Caki2 (cell line): ENCODE measurements around the gene DNAAF9. TPM values are rescaled to one million over a fixed set of nuclear protein-coding genes. Genes with fewer than 3 reads are reported as not detected.

ENCODE experiments used
- DNase-seq: peaks from one replicate; pipeline ENCODE4 v3.0.0-alpha.2; 2015; ENCODE audit warnings: low read depth
- in situ Hi-C: cut with HindIII; loops from 2 replicates; pipeline ENCODE4 v1.10.0; 2016; ENCODE audit warnings: low sequenced_read_pairs, low pct_unique_long_range_greater_than_20kb, mixed read lengths
- total RNA-seq: library from RNA; depleted of rRNA; stranded (reverse); fragments of >200 nt; shearing (Covaris generic); gene quantifications from 2 replicates; pipeline ENCODE4 v1.2.3, GENCODE V29; 2014; ENCODE audit warnings: low replicate concordance

The DNAAF9 gene
- total RNA-seq, 1 experiment from 2014 or later, result 5.7 TPM

DNA sequence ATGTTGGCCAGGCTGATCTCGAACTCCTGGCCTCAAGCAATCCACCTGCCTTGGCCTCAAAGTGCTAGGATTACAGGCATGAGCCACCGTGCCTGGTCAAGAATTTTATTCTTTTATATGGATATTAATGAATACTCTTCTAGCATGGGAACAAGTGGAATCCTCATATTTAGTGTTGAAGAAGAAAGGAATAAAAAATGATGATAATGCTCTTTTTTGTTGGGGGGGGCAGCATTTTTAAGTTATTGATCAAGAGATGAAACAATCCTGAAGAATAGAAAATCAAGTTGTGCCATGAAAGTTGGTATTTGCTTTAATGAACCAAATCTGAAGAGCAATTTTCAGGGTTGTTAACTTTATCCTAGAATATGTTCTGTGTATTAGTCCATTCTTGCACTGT is 6.7 kb upstream of the DNAAF9 start:
- in situ Hi-C loops, result no loop called here
- no peak for DNase-seq

GRCh38 chr20:3413393-3413889 is 6.0 kb upstream of the DNAAF9 start:
- in situ Hi-C loops, result no loop called here
- DNase-seq, result no peak

- DNase-seq, result no peak
- in situ Hi-C loops, result no loop called here
Observed at GRCh38 chr20:3412600-3413392, 5.3 kb upstream of the DNAAF9 start.

- in situ Hi-C loops, result no loop called here
- DNase-seq, result no peak
Observed at GRCh38 chr20:3410464-3410863, 3.0 kb upstream of the DNAAF9 start.

- in situ Hi-C loops, result no loop called here
- no peak for DNase-seq
Observed at GRCh38 chr20:3409417-3409816, 1.9 kb upstream of the DNAAF9 start.

DNA sequence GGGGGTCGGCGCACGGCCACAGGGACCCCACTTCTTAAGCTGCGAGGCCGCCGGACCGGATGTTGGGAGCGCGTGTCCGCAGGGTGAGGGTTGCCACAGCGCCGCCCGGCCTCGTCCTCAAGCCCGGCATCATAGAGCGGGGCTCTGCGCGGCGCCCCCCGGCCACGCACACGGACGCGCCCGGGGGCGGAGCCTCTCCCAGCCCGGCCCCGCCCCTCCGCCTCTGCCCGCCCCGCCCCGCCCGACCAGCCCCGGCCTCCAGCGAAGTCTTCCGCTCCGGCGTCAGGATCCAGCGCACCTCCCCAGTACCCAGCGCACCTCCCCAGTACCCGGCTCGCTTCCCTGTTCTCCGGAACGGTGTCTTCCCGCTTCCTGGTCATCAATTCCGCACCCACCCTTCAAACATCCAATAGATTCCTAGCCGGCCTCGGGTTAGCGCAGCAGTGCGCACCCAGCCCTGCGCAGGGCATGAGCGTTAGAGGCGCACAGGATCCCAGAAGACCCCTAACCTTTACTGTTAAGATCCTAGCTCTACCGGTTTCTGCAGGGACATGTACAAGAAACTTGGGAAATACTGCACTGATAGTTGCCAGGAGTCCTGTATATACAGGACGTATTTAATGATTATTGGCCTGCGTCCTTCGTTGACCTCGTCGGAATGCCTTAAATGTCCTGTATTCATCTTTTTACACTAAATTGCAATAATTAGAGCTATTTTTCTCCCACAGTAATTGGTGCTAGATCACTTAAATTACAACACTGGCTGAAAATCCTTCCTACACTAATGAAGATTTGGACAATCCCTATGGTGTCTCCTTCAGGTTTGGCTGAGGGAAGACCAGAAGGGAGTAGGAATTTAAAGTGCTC is 535 bp upstream of the DNAAF9 start:
- in situ Hi-C loops, result no loop called here
- DNase-seq, result peak; percentile 74

- no peak for DNase-seq
- in situ Hi-C loops, result no loop called here
Observed at GRCh38 chr20:3406481-3407039, 909 bp downstream of the DNAAF9 start.

GRCh38 chr20:3405696-3406358 is 1.6 kb downstream of the DNAAF9 start:
- no peak for DNase-seq
- in situ Hi-C loops, result no loop called here

DNA sequence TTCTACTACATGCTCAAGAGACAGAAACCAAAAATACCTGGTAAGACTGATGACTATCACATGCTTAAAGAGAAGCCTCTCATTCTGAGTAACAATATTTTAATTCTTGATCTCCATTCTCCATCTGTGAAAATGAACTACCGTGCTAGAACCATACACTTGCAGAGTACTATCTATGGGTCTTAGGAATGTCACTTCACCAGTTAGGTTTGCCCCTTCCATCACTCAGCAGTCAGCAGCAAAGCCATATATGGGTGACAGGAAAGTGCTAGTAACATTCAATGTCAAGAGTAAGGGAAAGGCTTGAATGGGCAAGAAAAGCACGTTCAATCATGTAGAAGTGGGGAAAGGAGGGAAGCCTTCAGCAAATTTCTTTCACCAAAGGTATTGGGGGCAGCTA is 2.3 kb downstream of the DNAAF9 start:
- DNase-seq, result no peak
- in situ Hi-C loops, result no loop called here

GRCh38 chr20:3404402-3404801 is 3.1 kb downstream of the DNAAF9 start:
- in situ Hi-C loops, result no loop called here

DNA sequence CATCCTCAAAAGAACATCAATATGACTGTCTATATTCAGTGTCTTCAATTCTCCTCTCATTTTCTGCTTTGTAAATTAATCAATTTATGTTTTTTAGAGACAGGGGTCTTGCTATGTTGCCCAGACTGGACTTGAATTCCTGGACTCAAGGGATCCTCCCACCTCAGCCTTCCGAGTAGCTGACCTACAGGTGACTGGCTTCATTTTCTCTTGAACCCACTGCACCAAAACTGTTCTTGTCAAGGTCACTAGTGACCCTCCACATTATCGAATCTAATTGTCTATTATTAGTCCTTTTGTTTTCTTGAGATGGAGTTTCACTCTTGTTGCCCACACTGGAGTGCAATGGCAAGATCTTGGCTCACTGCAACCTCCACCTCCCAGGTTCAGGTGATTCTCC is 3.7 kb downstream of the DNAAF9 start:
- DNase-seq, result no peak
- in situ Hi-C loops, result no loop called here

More at GRCh38 chr20:3404402-3404801, 3.1 kb downstream of the DNAAF9 start:
- no peak for DNase-seq

DNA sequence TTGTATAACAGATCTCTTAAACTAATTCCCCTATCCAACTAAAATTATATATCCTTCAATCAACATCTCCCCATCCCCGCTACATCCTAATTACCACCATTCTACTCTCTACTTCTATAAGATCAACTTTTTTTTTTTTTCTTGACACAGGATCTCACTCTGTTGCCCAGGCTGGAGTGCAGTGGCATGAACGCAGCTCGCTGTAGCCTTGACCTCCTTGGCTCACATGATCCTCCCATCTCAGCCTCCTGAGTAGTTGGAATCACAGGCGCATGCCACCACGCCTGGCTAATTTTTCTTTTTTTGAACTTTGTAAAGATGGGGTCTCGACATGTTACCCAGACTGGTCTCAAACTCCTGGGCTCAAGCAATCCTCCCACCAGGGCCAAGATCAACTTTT is 5.0 kb downstream of the DNAAF9 start:
- no peak for DNase-seq
- in situ Hi-C loops, result no loop called here

DNA sequence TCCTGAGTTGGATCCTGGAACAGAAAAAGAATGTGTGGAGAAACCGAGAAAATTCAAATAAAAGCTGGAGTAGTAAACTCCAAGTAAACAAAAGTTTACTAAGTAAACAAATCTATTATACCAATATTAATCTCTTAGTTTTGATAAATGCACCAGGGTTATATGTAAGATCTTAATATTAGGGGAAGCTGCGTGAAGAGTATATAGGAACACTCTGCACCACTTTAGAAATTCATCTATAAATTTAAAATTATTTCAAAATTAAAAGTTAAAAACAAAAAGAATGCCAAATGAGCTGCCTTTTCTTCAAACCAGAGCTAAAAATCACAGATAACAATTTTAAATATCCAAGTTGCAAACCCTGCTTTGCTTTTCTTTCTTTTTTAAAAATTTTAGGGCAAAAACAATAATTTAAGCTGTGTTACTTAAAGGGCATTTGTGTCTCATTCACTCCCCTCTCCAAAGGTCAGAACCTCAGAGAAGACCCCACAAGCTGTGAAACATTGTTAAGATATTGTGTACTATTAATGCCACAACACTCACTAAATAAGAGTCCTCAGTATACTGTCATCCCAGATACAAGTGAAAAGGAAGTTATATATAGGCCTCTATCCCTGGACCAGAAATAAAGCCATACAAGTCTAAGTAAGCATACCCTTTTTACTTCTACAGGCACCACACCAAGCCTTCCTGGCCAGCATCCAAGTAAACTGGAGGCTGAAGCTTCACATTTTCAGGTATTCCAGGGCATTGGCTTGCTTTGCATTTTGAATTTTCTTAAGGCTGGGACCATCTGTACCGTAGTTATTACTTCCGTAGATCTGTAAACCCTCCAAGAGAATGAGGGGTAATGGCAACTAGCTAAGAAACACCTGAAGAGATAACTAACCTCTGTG is 7.0 kb downstream of the DNAAF9 start:
- DNase-seq, result no peak
- in situ Hi-C loops, result no loop called here

- DNase-seq, result no peak
Observed at GRCh38 chr20:3398681-3399252, 8.7 kb downstream of the DNAAF9 start.

GRCh38 chr20:3396492-3396891 is 11.0 kb downstream of the DNAAF9 start:
- in situ Hi-C loops, result no loop called here

More at GRCh38 chr20:3398681-3399252, 8.7 kb downstream of the DNAAF9 start:
- in situ Hi-C loops, result no loop called here

DNA sequence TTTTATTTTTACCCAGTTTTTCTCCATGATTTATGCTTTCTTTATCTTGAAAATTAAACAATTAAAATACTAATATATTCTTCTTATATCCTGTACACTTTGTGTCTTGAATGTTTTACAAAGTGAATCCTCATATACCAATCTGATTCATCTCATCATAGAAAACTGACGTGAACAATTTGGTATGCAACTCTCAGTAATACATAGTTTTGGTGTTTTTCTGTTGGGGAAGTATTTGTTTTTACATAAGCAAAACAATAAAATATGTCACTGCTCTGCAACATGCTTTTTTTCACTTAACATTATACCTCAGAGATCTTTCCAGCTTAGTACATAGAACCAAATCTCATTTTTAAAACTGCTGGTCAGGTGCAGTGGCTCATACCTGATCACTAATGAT is 14.7 kb downstream of the DNAAF9 start:
- DNase-seq, result no peak
- in situ Hi-C loops, result no loop called here

More at GRCh38 chr20:3396492-3396891, 11.0 kb downstream of the DNAAF9 start:
- DNase-seq, result no peak

DNA sequence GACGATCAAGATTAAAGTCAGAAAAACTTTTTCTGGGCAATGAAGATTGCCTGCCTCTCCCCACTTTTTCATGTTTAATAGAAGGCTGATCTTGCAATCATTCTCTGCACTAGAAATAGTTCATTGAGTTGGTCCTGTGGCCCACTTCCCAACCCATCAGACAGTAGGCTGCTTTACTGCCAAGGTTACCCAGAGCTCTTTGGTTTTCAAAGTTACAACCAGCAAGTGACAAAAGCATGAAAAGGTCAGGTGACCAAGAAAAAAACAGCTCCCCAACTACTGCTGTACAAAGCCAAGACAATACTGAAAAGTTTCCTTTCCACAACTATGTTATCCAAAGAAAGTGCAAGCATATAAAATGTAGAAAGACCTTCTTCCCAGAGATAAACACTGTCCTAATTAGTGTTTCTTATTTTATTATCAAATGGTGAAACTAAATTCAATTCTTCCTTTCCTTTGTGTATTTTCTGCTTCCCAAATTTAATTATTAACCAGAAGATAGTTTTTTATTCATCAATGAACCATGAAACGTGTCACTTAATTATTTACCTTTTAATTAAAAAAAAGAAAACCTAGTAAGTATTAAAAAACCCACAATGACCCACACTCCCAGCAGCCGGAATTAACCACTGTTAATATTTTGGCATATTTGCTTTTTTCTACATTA is 16.6 kb downstream of the DNAAF9 start:
- peak; percentile 63 for DNase-seq
- in situ Hi-C loops, result no loop called here
